ENCODE measurements around the gene CHRM2.

The CHRM2 gene

GRCh38 chr7:137026176-137026500 is 157.7 kb downstream of the CHRM2 start:
- Histone ChIP-seq H3K9me3 (ENCODE audit: severe bottlenecking) (no peaks in the 10 kb centered on the region), H3K36me3 (ENCODE audit: low read depth) (no peaks in the 10 kb centered on the region), H3K27me3 (ENCODE audit: insufficient read depth, poor library complexity, severe bottlenecking) (peaks cover under 1% of the 10 kb centered on the region), H3K4me1 (ENCODE audit: insufficient read depth, poor library complexity, severe bottlenecking) (no peaks in the 10 kb centered on the region), H3K27ac (ENCODE audit: poor library complexity, severe bottlenecking) (no peak overlapping the region), H3K4me3 (ENCODE audit: severe bottlenecking) (no peak overlapping the region)
- ATAC-seq (ENCODE audit: low read depth): no peak
- no peak for DNase-seq (ENCODE audit: low spot score)
- no peak for TF ChIP-seq CTCF (IDR thresholded peaks at IDR 0.05; ENCODE audit: poor library complexity, severe bottlenecking)

GRCh38 chr7:137032436-137032835 is 164.0 kb downstream of the CHRM2 start:
- ATAC-seq (ENCODE audit: low read depth) (no peak), DNase-seq (ENCODE audit: low spot score) (no peak)
- Histone ChIP-seq H3K4me3 (ENCODE audit: severe bottlenecking) (no peak overlapping the region), H3K9me3 (ENCODE audit: severe bottlenecking) (peaks cover 1% of the 10 kb centered on the region), H3K4me1 (ENCODE audit: insufficient read depth, poor library complexity, severe bottlenecking) (no peaks in the 10 kb centered on the region), H3K27ac (ENCODE audit: poor library complexity, severe bottlenecking) (no peak overlapping the region), H3K27me3 (ENCODE audit: insufficient read depth, poor library complexity, severe bottlenecking) (peaks cover 6% of the 10 kb centered on the region), H3K36me3 (ENCODE audit: low read depth) (no peaks in the 10 kb centered on the region)
- TF ChIP-seq CTCF (IDR thresholded peaks at IDR 0.05; ENCODE audit: poor library complexity, severe bottlenecking): no peak

DNA sequence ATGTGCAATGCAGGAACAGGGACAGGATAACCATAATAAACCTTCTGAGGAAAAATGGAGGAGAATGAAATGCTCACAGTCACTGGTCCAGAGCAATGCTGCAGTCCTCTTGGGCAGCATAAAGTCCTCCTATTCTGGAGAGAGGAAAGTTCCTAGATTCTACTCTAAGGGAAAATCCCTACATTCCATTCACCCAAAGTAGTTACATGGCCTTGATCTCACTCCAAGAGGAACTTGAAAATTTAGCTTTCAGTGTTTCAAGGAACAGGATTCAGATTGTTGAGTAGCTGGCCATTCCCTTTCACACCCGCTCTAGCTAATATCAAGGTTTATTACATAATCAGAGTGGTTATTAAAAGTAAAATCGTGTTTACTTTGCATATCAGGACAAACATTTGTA is 168.3 kb downstream of the CHRM2 start:
- H3K27me3 ChIP-seq (ENCODE audit: insufficient read depth, poor library complexity, severe bottlenecking): no peaks in the 10 kb centered on the region
- no peak overlapping the region for H3K27ac ChIP-seq (ENCODE audit: poor library complexity, severe bottlenecking)
- DNase-seq (ENCODE audit: low spot score): no peak
- TF ChIP-seq CTCF (IDR thresholded peaks at IDR 0.05; ENCODE audit: poor library complexity, severe bottlenecking): no peak
- H3K36me3 ChIP-seq (ENCODE audit: low read depth): no peaks in the 10 kb centered on the region
- H3K4me3 ChIP-seq (ENCODE audit: severe bottlenecking): no peak overlapping the region
- ATAC-seq (ENCODE audit: low read depth): no peak
- H3K4me1 ChIP-seq (ENCODE audit: insufficient read depth, poor library complexity, severe bottlenecking): no peaks in the 10 kb centered on the region
- peaks cover 1% of the 10 kb centered on the region for H3K9me3 ChIP-seq (ENCODE audit: severe bottlenecking)

DNA sequence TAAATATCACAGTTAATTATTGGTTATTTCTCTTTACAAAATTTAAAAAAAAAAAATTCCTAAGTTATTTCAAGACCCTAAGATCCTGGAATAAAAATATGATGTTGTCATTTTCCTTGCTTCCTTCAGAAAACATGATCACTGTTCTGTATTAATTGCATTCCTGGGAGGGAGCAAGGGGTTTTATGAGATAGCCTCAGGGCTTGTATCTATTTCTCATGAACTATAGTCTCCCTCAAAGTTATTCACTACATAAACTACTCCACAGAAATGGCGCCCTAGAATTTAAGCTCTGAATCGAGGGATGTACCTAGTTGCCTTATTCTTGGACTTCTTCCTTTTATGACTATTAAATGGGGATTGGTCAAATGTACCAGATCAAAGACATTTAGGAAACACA is 170.3 kb downstream of the CHRM2 start:
- Histone ChIP-seq H3K27me3 (ENCODE audit: insufficient read depth, poor library complexity, severe bottlenecking) (no peaks in the 10 kb centered on the region), H3K36me3 (ENCODE audit: low read depth) (no peaks in the 10 kb centered on the region), H3K4me1 (ENCODE audit: insufficient read depth, poor library complexity, severe bottlenecking) (no peaks in the 10 kb centered on the region), H3K9me3 (ENCODE audit: severe bottlenecking) (peaks cover 1% of the 10 kb centered on the region), H3K27ac (ENCODE audit: poor library complexity, severe bottlenecking) (no peak overlapping the region), H3K4me3 (ENCODE audit: severe bottlenecking) (no peak overlapping the region)
- ATAC-seq (ENCODE audit: low read depth) (no peak), DNase-seq (ENCODE audit: low spot score) (no peak)
- no peak for TF ChIP-seq CTCF (IDR thresholded peaks at IDR 0.05; ENCODE audit: poor library complexity, severe bottlenecking)

DNA sequence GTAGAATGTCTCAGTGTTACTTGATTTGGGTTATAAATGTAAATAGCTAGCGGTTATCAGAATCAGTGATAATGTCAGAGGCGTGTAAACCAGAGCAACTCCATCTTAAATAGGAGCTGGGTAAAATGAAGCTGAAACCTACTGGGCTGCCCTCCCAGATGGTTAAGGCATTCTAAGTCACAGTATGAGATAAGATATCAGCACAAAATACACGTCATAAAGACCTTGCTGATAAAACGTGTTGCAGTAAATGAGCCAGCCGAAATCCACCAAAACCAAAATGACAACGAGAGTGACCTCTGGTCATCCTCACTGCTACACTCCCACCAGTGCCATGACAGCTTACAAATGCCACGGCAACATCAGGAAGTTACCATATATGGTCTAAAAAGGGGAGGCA is 172.3 kb downstream of the CHRM2 start:
- Histone ChIP-seq H3K4me3 (ENCODE audit: severe bottlenecking) (no peak overlapping the region), H3K27me3 (ENCODE audit: insufficient read depth, poor library complexity, severe bottlenecking) (no peaks in the 10 kb centered on the region), H3K27ac (ENCODE audit: poor library complexity, severe bottlenecking) (no peak overlapping the region), H3K36me3 (ENCODE audit: low read depth) (no peaks in the 10 kb centered on the region), H3K9me3 (ENCODE audit: severe bottlenecking) (no peaks in the 10 kb centered on the region), H3K4me1 (ENCODE audit: insufficient read depth, poor library complexity, severe bottlenecking) (no peaks in the 10 kb centered on the region)
- no peak for TF ChIP-seq CTCF (IDR thresholded peaks at IDR 0.05; ENCODE audit: poor library complexity, severe bottlenecking)
- DNase-seq (ENCODE audit: low spot score): no peak
- no peak for ATAC-seq (ENCODE audit: low read depth)
